NB4 (cell line): ENCODE data around the gene SORD.

Source experiments
- DNase-seq: peaks from one replicate; pipeline ENCODE4 v3.0.0; 2010; ENCODE audit warnings: low read depth
- H3K4me3 ChIP-seq: one replicate; pipeline ENCODE4 v1.5.1; 2011; ENCODE audit warnings: mild to moderate bottlenecking, low read depth, low read length, moderate library complexity
- CTCF ChIP-seq: IDR thresholded peaks from one replicate; pipeline ENCODE4 v1.5.1; 2012; ENCODE audit warnings: low read depth, low read length
- MAX ChIP-seq: IDR thresholded peaks from 2 replicates; pipeline ENCODE4 v1.6.1; 2011; ENCODE audit warnings: low read depth, low read length
- MYC ChIP-seq: IDR thresholded peaks from 2 replicates; pipeline ENCODE4 v1.6.1; 2011; ENCODE audit warnings: low read depth, low read length
- POLR2A ChIP-seq: IDR thresholded peaks from 2 replicates; pipeline ENCODE4 v1.6.1; 2011; ENCODE audit warnings: mild to moderate bottlenecking; ENCODE audit not compliant: insufficient read length; ENCODE audit errors: extremely low read depth

The SORD gene

GRCh38 chr15:45116006-45116481, 93.0 kb downstream of the SORD start:
- no peak for TF ChIP-seq MYC
- no peak for TF ChIP-seq POLR2A
- TF ChIP-seq CTCF, result no peak
- TF ChIP-seq MAX, result no peak
- DNase-seq, result no peak
- no peak overlapping the region for H3K4me3 ChIP-seq

GRCh38 chr15:45116482-45117307, 93.7 kb downstream of the SORD start:
- DNase-seq, result no peak
- no peak overlapping the region for H3K4me3 ChIP-seq
- no peak for TF ChIP-seq POLR2A
- TF ChIP-seq MYC, result no peak
- TF ChIP-seq CTCF, result no peak
- TF ChIP-seq MAX, result no peak

- no peak for DNase-seq
- no peak overlapping the region for H3K4me3 ChIP-seq
- TF ChIP-seq POLR2A (no peak), MAX (no peak), CTCF (no peak), MYC (no peak)
Observed at GRCh38 chr15:45117308-45118130, 94.5 kb downstream of the SORD start.

- no peak overlapping the region for H3K4me3 ChIP-seq
- TF ChIP-seq MYC (no peak), CTCF (peak; percentile 99)
- DNase-seq, result peak; percentile 84
Observed at GRCh38 chr15:45118131-45118588, 95.2 kb downstream of the SORD start.

GRCh38 chr15:45118996-45119395, 96.0 kb downstream of the SORD start:
- DNase-seq, result no peak
- TF ChIP-seq CTCF (no peak), POLR2A (no peak), MYC (no peak), MAX (no peak)
- H3K4me3 ChIP-seq, result no peak overlapping the region
